Measurements from ENCODE around the gene USP10.

USP10 gene

GRCh38 chr16:84667600-84668309 lies 32.0 kb upstream of the USP10 start:
- Histone ChIP-seq H3K4me3 (ENCODE audit: low read depth, low read length) (no peak overlapping the region), H3K27ac (ENCODE audit: extremely low read depth, low read depth, low read length) (no peak overlapping the region), H3K4me1 (ENCODE audit: control insufficient read depth, insufficient read depth, low read length) (peaks cover 3% of the 10 kb centered on the region; the same call in 1 of the 2 replicates), H3K36me3 (ENCODE audit: control insufficient read depth in 2 of 2, insufficient read depth in 1 of 2, low read length in 2 of 2) (peaks cover 0 to 26% of the 10 kb centered on the region in 2 experiments; a peak in 1 of 3 replicates), H3K9me3 (ENCODE audit: control insufficient read depth, insufficient read depth, low read depth, low read length) (no peaks in the 10 kb centered on the region)
- POLR2A ChIA-PET = no interaction called here
- TF ChIP-seq ZNF558 (tag by site-specific recombination; IDR thresholded peaks at IDR 0.05) = no peak
- TF ChIP-seq GLIS1 (tag by site-specific recombination; IDR thresholded peaks at IDR 0.05) = no peak
- TF ChIP-seq ZNF664 (tag by site-specific recombination; IDR thresholded peaks at IDR 0.05) = no peak
- TF ChIP-seq ZNF701 (tag by site-specific recombination; IDR thresholded peaks at IDR 0.05) = no peak
- CTCF ChIA-PET = interaction anchor here (1.0 kb wide), 1 partner anchor 58 kb away, joined by 7 read pairs; no protein-coding TSS in a partner anchor

- TF ChIP-seq ZNF623 (tag by site-specific recombination; IDR thresholded peaks at IDR 0.05) = no peak
- TF ChIP-seq ZNF626 (tag by site-specific recombination; IDR thresholded peaks at IDR 0.05) = no peak
- no peak for TF ChIP-seq ZNF707 (tag by site-specific recombination; IDR thresholded peaks at IDR 0.05)
- no peak for TF ChIP-seq ZNF449 (tag by site-specific recombination; IDR thresholded peaks at IDR 0.05)
- POLR2A ChIA-PET = no interaction called here
Observed at GRCh38 chr16:84670063-84670462, 29.7 kb upstream of the USP10 start.

GRCh38 chr16:84672276-84673202 lies 27.3 kb upstream of the USP10 start:
- H3K4me3 ChIP-seq (ENCODE audit: low read depth, low read length) = no peak overlapping the region
- H3K27ac ChIP-seq (ENCODE audit: extremely low read depth, low read depth, low read length) = no peak overlapping the region
- no peaks in the 10 kb centered on the region for H3K4me1 ChIP-seq (ENCODE audit: control insufficient read depth, insufficient read depth, low read length)
- H3K9me3 ChIP-seq (ENCODE audit: control insufficient read depth, insufficient read depth, low read depth, low read length) = no peaks in the 10 kb centered on the region
- ChIA-PET CTCF (interaction anchor here (0.7 to 4.0 kb wide), 39 partner anchors 9 to 833 kb away, joined by 3 to 75 read pairs (median 4); partner anchors contain the start of gene KLHL36), POLR2A (interaction anchor here (0.5 to 1.0 kb wide), 5 partner anchors 9 to 313 kb away, joined by 3 to 7 read pairs (median 4); partner anchors contain the start of gene CRISPLD2)
- no peak for TF ChIP-seq GLI2 (tag by site-specific recombination; IDR thresholded peaks at IDR 0.05; ENCODE audit: borderline replicate concordance, low read depth)
- peak; percentile 76 for TF ChIP-seq GLIS1 (tag by site-specific recombination; IDR thresholded peaks at IDR 0.05)
- TF ChIP-seq ZNF19 (tag by site-specific recombination; IDR thresholded peaks at IDR 0.05; ENCODE audit: low read depth) = no peak
- TF ChIP-seq ZNF175 (tag by site-specific recombination; IDR thresholded peaks at IDR 0.05) = no peak
- peak; percentile 52; the same call in 1 of the 2 replicates for TF ChIP-seq ZBTB48 (tag by site-specific recombination; IDR thresholded peaks at IDR 0.05)
- TF ChIP-seq ZNF223 (tag by site-specific recombination; IDR thresholded peaks at IDR 0.05) = no peak
- peak; percentile 70 for TF ChIP-seq CTCF (tag by site-specific recombination; IDR thresholded peaks at IDR 0.05)
- peak; percentile 66 for TF ChIP-seq PRDM10 (tag by site-specific recombination; IDR thresholded peaks at IDR 0.05)
- peak; percentile 37; the same call in 1 of the 2 replicates for TF ChIP-seq ZNF660 (tag by site-specific recombination; IDR thresholded peaks at IDR 0.05)
- TF ChIP-seq ZNF621 (tag by site-specific recombination; IDR thresholded peaks at IDR 0.05) = no peak
- peak; percentile 47; the same call in 1 of the 2 replicates for TF ChIP-seq ZFHX2 (tag by site-specific recombination; conservative IDR thresholded peaks at IDR 0.05)
- 0 out of 2 replicates have a peak, but pooled peaks have one; percentile 39 for TF ChIP-seq EGR2 (tag by site-specific recombination; IDR thresholded peaks at IDR 0.05; ENCODE audit: low read depth)
- TF ChIP-seq ZFP69B (tag by site-specific recombination; IDR thresholded peaks at IDR 0.05) = no peak
- TF ChIP-seq ZBTB17 (tag by site-specific recombination; IDR thresholded peaks at IDR 0.05) = peak; percentile 85
- 0 out of 2 replicates have a peak, but pooled peaks have one; percentile 14 for TF ChIP-seq KLF9 (tag by site-specific recombination; IDR thresholded peaks at IDR 0.05; ENCODE audit: low read depth)
- H3K36me3 ChIP-seq (ENCODE audit: control insufficient read depth in 2 of 2, insufficient read depth in 1 of 2, low read length in 2 of 2) = no peaks in the 10 kb centered on the region

More at GRCh38 chr16:84670063-84670462, 29.7 kb upstream of the USP10 start:
- CTCF ChIA-PET = interaction anchor here (0.5 to 2.5 kb wide), 7 partner anchors 9 to 743 kb away, joined by 3 to 15 read pairs (median 3); no protein-coding TSS in a partner anchor
- Histone ChIP-seq H3K27ac (ENCODE audit: extremely low read depth, low read depth, low read length) (no peak overlapping the region), H3K4me3 (ENCODE audit: low read depth, low read length) (no peak overlapping the region), H3K36me3 (ENCODE audit: control insufficient read depth in 2 of 2, insufficient read depth in 1 of 2, low read length in 2 of 2) (peaks cover 0 to 5% of the 10 kb centered on the region in 2 experiments; a peak in 1 of 3 replicates), H3K9me3 (ENCODE audit: control insufficient read depth, insufficient read depth, low read depth, low read length) (no peaks in the 10 kb centered on the region), H3K4me1 (ENCODE audit: control insufficient read depth, insufficient read depth, low read length) (no peaks in the 10 kb centered on the region)

Data from HEK293 (cell line).